HG03378 (cell line): ENCODE results near the gene KIF26B.

Source experiments
- ATAC-seq: cut with Tn5 transposase; IDR thresholded peaks from one replicate; pipeline ENCODE4 v1.9.1; 2021; ENCODE audit warnings: mild to moderate bottlenecking, moderate library complexity; ENCODE audit not compliant: unreplicated experiment

Gene KIF26B

GRCh38 chr1:245409341-245410195 lies 254.8 kb downstream of the KIF26B start:
- no peak for ATAC-seq

GRCh38 chr1:245411245-245412036 lies 256.7 kb downstream of the KIF26B start:
- ATAC-seq = no peak

- ATAC-seq = no peak
These were observed 257.5 kb downstream of the KIF26B start for GRCh38 chr1:245412306-245412705.

GRCh38 chr1:245416781-245417180 lies 262.0 kb downstream of the KIF26B start:
- ATAC-seq = no peak

- ATAC-seq = no peak
These were observed 263.3 kb downstream of the KIF26B start for GRCh38 chr1:245418077-245418476.

- ATAC-seq = no peak
These were observed 264.7 kb downstream of the KIF26B start for GRCh38 chr1:245419461-245419978.

- no peak for ATAC-seq
These were observed 265.2 kb downstream of the KIF26B start for GRCh38 chr1:245419989-245420388.

GRCh38 chr1:245420926-245421325 lies 266.1 kb downstream of the KIF26B start:
- no peak for ATAC-seq

- no peak for ATAC-seq
These were observed 273.9 kb downstream of the KIF26B start for GRCh38 chr1:245428681-245429080.

- no peak for ATAC-seq
These were observed 276.9 kb downstream of the KIF26B start for GRCh38 chr1:245431706-245432105.

GRCh38 chr1:245432228-245432875 lies 277.6 kb downstream of the KIF26B start:
- no peak for ATAC-seq

GRCh38 chr1:245433561-245433960 lies 278.8 kb downstream of the KIF26B start:
- no peak for ATAC-seq

- no peak for ATAC-seq
These were observed 279.5 kb downstream of the KIF26B start for GRCh38 chr1:245434280-245434679.

- ATAC-seq = no peak
These were observed 281.6 kb downstream of the KIF26B start for GRCh38 chr1:245436407-245436806.

GRCh38 chr1:245437369-245438062 lies 282.7 kb downstream of the KIF26B start:
- ATAC-seq = no peak

- no peak for ATAC-seq
These were observed 286.1 kb downstream of the KIF26B start for GRCh38 chr1:245440922-245441321.

GRCh38 chr1:245441689-245442088 lies 286.9 kb downstream of the KIF26B start:
- no peak for ATAC-seq

- no peak for ATAC-seq
These were observed 289.5 kb downstream of the KIF26B start for GRCh38 chr1:245444147-245444828.

GRCh38 chr1:245444945-245445344 lies 290.2 kb downstream of the KIF26B start:
- ATAC-seq = no peak

GRCh38 chr1:245448531-245448930 lies 293.7 kb downstream of the KIF26B start:
- ATAC-seq = no peak
